NB4 (cell line): ENCODE results near the gene PPME1.

Experiments used
- CTCF ChIP-seq: IDR thresholded peaks from one replicate; pipeline ENCODE4 v1.5.1; 2012; ENCODE audit warnings: low read depth, low read length
- MAX ChIP-seq: IDR thresholded peaks from 2 replicates; pipeline ENCODE4 v1.6.1; 2011; ENCODE audit warnings: low read depth, low read length
- MYC ChIP-seq: IDR thresholded peaks from 2 replicates; pipeline ENCODE4 v1.6.1; 2011; ENCODE audit warnings: low read depth, low read length
- POLR2A ChIP-seq: IDR thresholded peaks from 2 replicates; pipeline ENCODE4 v1.6.1; 2011; ENCODE audit warnings: mild to moderate bottlenecking; ENCODE audit not compliant: insufficient read length; ENCODE audit errors: extremely low read depth

GRCh38 chr11:74238243-74238642 is 67.2 kb downstream of the PPME1 start:
- no peak for TF ChIP-seq CTCF
- TF ChIP-seq POLR2A = no peak
- no peak for TF ChIP-seq MAX
- no peak for TF ChIP-seq MYC
